22Rv1 (cell line): ENCODE results near the gene EHMT2.

Experiments used
- ZFX ChIP-seq: fragments of 450-650 bp; IDR thresholded peaks from 2 replicates; pipeline ENCODE4 v1.6.1; 2017; ENCODE audit warnings: antibody characterized with exemption, borderline replicate concordance
- TF ChIP-seq, protein P1 (sequence below): fragments of 450-650 bp; IDR thresholded peaks from 2 replicates; pipeline ENCODE4 v1.5.1; 2017; ENCODE audit warnings: mild to moderate bottlenecking

DNA sequence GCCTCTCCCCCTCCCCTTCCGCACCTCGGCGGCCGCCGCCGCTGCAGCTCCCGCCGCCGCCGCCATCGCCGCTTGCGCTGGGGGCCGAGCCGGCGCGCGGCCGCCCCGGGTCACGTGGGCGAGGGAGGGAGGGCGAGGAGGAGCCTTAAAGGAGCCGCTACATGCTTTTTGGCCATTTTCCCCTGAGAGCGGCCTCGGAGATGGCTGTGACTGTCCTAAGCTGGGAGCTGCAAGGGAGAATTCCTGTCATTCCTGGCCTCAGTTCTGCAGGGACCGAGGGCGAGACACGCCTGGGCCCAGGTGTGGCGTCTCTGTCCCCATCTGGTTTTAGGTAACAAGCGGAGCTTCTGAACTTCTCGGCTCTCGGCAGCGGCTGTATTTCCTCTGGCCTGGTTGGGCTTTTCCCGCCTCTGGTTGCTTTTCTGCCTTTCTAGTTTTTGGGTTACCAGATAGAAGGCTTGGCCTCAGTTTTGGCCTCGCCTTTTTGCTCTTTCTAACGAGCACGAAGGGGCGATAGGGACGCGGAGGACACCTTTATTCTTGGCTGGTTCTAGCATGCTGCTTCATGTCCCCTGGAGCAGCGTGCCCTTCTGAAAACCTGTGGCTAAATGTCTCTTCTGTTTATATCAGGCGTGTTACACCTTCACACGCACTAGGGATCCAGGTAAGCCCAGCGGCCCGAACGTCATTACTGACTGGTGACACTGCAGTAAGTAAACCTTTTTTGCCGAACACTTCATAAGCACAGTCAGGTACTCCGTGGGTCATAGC lies at the start of gene EHMT2:
- TF ChIP-seq, protein P1, sequence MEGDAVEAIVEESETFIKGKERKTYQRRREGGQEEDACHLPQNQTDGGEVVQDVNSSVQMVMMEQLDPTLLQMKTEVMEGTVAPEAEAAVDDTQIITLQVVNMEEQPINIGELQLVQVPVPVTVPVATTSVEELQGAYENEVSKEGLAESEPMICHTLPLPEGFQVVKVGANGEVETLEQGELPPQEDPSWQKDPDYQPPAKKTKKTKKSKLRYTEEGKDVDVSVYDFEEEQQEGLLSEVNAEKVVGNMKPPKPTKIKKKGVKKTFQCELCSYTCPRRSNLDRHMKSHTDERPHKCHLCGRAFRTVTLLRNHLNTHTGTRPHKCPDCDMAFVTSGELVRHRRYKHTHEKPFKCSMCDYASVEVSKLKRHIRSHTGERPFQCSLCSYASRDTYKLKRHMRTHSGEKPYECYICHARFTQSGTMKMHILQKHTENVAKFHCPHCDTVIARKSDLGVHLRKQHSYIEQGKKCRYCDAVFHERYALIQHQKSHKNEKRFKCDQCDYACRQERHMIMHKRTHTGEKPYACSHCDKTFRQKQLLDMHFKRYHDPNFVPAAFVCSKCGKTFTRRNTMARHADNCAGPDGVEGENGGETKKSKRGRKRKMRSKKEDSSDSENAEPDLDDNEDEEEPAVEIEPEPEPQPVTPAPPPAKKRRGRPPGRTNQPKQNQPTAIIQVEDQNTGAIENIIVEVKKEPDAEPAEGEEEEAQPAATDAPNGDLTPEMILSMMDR = no peak
- no peak for TF ChIP-seq ZFX
